ENCODE measurements around the gene SH3RF3. TPM values are rescaled to one million over a fixed set of nuclear protein-coding genes. Genes with fewer than 3 reads are reported as not detected.

Gene SH3RF3
- total RNA-seq, 2 donors from 2014 or later: 1.4 to 17.0 TPM

- Histone ChIP-seq H3K4me1 (replicated peaks) (no peaks in the 10 kb centered on the region), H3K27me3 (replicated peaks; ENCODE audit: insufficient read depth) (no peaks in the 10 kb centered on the region), H3K36me3 (no peaks in the 10 kb centered on the region), H3K9me3 (no peaks in the 10 kb centered on the region), H3K4me3 (no peak overlapping the region), H3K27ac (no peak overlapping the region)
- WGBS: 88% methylated on average over 13 of the region's 13 CpGs
- no peak for TF ChIP-seq POLR2AphosphoS5 (IDR thresholded peaks at IDR 0.05)
- TF ChIP-seq POLR2A (IDR thresholded peaks at IDR 0.05): no peak
- intact Hi-C loops (cut with DNase I): no loop called here
- DNase-seq (ENCODE audit: low spot score): no peak
These were observed 394.7 kb downstream of the SH3RF3 start for GRCh38 chr2:109523536-109524361.

DNA sequence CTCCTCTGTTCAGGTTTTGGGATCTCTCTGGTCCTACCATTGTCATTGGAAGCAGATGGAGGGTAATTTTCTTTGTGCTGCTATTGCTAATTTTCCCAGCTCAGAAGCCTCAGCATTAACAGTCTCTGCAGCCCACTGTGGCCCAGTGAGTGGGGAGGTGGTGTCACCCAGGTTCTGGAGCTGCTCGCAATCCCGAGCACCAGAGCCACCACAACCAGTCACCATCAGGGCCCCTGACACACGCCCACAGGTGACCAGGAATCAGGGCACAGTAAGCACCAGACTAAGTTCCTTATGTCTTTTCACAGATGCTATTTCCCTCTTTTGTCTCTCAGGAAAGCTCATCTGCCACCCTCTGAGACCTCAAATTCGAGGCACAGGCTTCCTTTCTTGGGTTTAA is 396.8 kb downstream of the SH3RF3 start:
- Histone ChIP-seq H3K36me3 (no peaks in the 10 kb centered on the region), H3K4me3 (no peak overlapping the region), H3K9me3 (no peaks in the 10 kb centered on the region), H3K4me1 (replicated peaks) (no peaks in the 10 kb centered on the region), H3K27me3 (replicated peaks; ENCODE audit: insufficient read depth) (no peaks in the 10 kb centered on the region), H3K27ac (no peak overlapping the region)
- intact Hi-C loops (cut with DNase I): no loop called here
- no peak for DNase-seq (ENCODE audit: low spot score)
- TF ChIP-seq POLR2AphosphoS5 (IDR thresholded peaks at IDR 0.05) (no peak), POLR2A (IDR thresholded peaks at IDR 0.05) (no peak)
- TF ChIP-seq, protein P1, sequence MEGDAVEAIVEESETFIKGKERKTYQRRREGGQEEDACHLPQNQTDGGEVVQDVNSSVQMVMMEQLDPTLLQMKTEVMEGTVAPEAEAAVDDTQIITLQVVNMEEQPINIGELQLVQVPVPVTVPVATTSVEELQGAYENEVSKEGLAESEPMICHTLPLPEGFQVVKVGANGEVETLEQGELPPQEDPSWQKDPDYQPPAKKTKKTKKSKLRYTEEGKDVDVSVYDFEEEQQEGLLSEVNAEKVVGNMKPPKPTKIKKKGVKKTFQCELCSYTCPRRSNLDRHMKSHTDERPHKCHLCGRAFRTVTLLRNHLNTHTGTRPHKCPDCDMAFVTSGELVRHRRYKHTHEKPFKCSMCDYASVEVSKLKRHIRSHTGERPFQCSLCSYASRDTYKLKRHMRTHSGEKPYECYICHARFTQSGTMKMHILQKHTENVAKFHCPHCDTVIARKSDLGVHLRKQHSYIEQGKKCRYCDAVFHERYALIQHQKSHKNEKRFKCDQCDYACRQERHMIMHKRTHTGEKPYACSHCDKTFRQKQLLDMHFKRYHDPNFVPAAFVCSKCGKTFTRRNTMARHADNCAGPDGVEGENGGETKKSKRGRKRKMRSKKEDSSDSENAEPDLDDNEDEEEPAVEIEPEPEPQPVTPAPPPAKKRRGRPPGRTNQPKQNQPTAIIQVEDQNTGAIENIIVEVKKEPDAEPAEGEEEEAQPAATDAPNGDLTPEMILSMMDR (IDR thresholded peaks at IDR 0.05): no peak
- 81% methylated on average over 4 of the region's 4 CpGs for WGBS

GRCh38 chr2:109526442-109526970 is 397.5 kb downstream of the SH3RF3 start:
- Histone ChIP-seq H3K4me3 (no peak overlapping the region), H3K27me3 (replicated peaks; ENCODE audit: insufficient read depth) (no peaks in the 10 kb centered on the region), H3K9me3 (no peaks in the 10 kb centered on the region), H3K36me3 (no peaks in the 10 kb centered on the region), H3K27ac (no peak overlapping the region), H3K4me1 (replicated peaks) (no peaks in the 10 kb centered on the region)
- TF ChIP-seq POLR2AphosphoS5 (IDR thresholded peaks at IDR 0.05): no peak
- no peak for TF ChIP-seq POLR2A (IDR thresholded peaks at IDR 0.05)
- TF ChIP-seq, protein P1 (IDR thresholded peaks at IDR 0.05): no peak
- intact Hi-C loops (cut with DNase I): no loop called here
- 94% methylated on average over 11 of the region's 11 CpGs for WGBS
- DNase-seq (ENCODE audit: low spot score): no peak

DNA sequence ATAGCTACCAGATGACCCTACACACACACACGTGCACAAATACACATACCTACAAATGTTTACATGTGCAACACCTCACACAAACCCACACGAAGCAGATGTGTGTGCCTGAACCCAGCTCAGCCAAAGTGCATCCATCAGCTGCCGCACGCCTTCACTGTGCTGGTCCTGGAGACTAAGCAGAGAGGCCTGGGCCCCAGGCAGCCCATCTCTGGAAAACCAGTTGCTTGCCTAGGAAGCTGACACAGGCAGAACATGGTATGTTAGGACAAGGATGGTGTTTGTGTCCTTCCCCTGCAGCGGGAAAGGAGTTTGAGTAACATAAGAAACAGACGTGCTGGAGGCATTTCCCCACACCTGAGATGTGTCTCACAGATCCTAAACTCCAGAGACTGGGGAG is 398.1 kb downstream of the SH3RF3 start:
- intact Hi-C loops (cut with DNase I): no loop called here
- no peak for DNase-seq (ENCODE audit: low spot score)
- no peaks in the 10 kb centered on the region for H3K27me3 ChIP-seq (replicated peaks; ENCODE audit: insufficient read depth)
- H3K9me3 ChIP-seq: no peaks in the 10 kb centered on the region
- H3K4me3 ChIP-seq: no peak overlapping the region
- no peaks in the 10 kb centered on the region for H3K36me3 ChIP-seq
- H3K4me1 ChIP-seq (replicated peaks): no peaks in the 10 kb centered on the region
- TF ChIP-seq, protein P1 (IDR thresholded peaks at IDR 0.05): no peak
- TF ChIP-seq POLR2A (IDR thresholded peaks at IDR 0.05) (no peak), POLR2AphosphoS5 (IDR thresholded peaks at IDR 0.05) (no peak)
- 92% methylated on average over 6 of the region's 6 CpGs for WGBS
- H3K27ac ChIP-seq: no peak overlapping the region

- Histone ChIP-seq H3K36me3 (no peaks in the 10 kb centered on the region), H3K27me3 (replicated peaks; ENCODE audit: insufficient read depth) (no peaks in the 10 kb centered on the region), H3K9me3 (no peaks in the 10 kb centered on the region), H3K4me1 (replicated peaks) (no peaks in the 10 kb centered on the region), H3K4me3 (no peak overlapping the region), H3K27ac (no peak overlapping the region)
- intact Hi-C loops (cut with DNase I): no loop called here
- DNase-seq (ENCODE audit: low spot score): no peak
- WGBS: 94% methylated on average over 16 of the region's 16 CpGs
- TF ChIP-seq, protein P1 (IDR thresholded peaks at IDR 0.05): no peak
- TF ChIP-seq POLR2AphosphoS5 (IDR thresholded peaks at IDR 0.05): no peak
These were observed 399.1 kb downstream of the SH3RF3 start for GRCh38 chr2:109527846-109528705.
